Hippocampal formation (tissue), 2 donors: ENCODE data around the gene ZNF256.
A peak's percentile ranks its signal among the peaks of the same experiment; 100 is the strongest.

Source experiments
- DNase-seq, 2 donors: peaks; one replicate each; lab custom pipeline; 2025; lab: John Stamatoyannopoulos, UW

Gene ZNF256

DNA sequence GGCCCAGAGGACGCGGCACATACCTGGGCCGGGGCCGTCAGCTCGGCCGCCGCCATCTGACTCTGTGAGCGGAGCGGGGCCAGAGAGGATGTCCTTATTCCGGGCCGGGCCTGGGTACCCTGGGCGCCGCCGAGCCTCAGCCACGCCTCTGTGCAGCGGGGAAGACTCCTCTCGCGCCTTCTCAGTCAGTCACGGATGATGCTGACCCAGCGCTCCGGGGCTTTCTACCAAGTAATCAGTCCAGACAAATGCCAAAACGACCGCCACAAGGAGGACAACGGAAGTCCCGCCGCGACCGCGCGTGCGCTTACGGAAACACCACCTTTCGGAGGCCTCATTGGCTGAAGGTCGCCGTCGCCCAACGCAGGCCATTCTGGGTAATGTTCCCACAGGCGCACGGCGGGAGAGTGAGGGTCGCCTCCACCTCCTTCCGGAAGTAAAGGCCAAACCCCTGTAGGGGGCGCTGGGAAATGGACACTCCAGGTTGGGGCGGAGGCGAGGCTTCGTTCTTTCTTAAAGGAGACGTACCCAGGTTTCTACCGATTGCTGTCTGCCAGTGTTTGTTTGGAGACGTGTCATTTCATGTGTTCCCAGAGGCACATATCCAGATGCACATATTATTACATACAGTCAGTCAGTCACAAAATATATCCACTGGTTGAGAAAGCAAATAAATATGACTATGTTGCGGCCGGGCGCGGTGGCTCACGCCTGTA, at the start of gene ZNF256:
TSS of gene ZNF256 (minus strand) at position 288 of the 716 bp plus-strand sequence. CDS start at position 56, 232 bp downstream.
- DNase-seq: peak; percentile 90 to 91

GRCh38 chr19:57992841-57993240, 45.3 kb upstream of the ZNF256 start:
- no peak for DNase-seq

- no peak for DNase-seq
Observed at GRCh38 chr19:57978586-57979289, 31.2 kb upstream of the ZNF256 start.

DNA sequence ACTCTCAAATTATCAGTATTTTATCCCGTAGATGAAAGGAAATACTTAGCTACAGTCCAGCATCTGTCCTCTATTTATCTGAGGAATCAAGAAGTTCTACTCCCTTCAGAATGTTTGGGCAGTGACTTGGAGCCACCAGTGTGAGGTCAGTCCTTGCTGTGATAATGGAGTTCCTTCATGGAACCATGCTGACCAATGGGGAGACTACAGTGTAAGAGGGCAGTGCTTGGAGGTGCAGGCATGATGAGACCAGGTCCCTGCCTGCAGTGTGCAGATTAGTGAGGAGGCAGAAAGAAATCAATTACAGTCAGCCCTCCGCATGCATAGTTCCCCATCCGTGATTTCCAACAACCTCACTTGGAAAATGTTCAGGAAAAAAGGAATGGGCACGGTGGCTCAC, 26.9 kb upstream of the ZNF256 start, which contains the start of gene C19orf18:
TSS of gene C19orf18 (minus strand) at position 101 of the 400 bp plus-strand sequence. CDS start 102 bp downstream, outside the sequence.
- no peak for DNase-seq

DNA sequence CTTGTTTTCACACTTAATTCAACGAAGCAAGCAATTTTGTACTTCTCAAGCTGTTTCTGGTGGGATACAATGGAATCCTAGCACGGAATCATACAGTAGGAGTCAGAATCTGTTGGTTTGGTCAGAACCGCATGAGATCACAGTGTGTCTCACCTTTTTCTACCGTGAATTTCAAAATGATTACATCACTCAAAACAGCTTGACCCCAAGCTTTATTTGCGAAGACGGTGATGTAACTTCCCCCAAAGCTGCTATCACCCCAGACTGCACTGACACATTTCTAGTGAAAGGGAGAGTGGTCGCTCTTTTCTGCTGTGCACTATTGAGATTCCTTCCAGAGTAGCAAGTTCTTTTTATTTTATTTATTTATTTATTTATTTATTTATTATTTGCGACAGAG, 17.3 kb upstream of the ZNF256 start:
- DNase-seq: no peak

GRCh38 chr19:57961785-57962184, 14.3 kb upstream of the ZNF256 start:
- no peak for DNase-seq

DNA sequence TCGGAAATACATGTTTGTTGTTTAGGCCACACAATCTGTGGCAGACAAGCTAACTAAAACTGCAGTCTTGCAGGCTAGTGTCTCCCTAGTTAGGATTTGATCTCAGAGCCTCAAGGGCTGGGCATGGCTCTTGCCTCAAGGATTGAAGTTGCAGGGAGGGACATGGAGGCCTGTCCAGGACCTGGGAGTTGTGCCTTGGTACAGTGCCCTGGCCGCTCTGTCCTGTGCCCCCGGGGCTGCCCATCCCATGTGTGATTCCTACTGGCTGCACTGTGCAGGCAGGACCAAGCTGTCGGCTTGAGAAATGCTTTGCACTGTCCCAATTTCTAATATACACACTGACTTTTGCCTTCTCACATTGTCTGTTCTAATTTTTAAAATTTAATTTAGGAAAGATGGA, 7.5 kb upstream of the ZNF256 start:
- DNase-seq: no peak

DNA sequence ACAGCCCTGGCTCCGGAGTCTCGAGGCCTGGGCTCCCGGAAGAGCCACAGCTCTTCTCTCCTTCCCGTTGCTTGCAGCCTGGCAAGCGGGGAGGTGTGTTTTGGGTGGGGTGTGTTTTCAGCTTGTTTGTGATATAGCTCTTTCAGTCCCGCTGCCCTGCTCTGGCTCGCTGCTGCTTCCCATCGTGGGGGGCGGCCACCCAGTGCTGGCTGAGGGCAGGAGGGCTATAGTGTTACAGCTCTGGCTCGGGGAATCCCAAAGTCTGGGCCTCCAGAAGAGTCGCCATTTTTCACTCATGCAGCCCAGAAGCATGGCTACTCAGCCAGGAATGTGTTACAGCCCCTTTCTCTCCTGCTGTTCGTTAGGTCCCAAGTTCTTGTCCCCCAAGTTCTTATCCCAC, 2.2 kb upstream of the ZNF256 start:
- DNase-seq: no peak

DNA sequence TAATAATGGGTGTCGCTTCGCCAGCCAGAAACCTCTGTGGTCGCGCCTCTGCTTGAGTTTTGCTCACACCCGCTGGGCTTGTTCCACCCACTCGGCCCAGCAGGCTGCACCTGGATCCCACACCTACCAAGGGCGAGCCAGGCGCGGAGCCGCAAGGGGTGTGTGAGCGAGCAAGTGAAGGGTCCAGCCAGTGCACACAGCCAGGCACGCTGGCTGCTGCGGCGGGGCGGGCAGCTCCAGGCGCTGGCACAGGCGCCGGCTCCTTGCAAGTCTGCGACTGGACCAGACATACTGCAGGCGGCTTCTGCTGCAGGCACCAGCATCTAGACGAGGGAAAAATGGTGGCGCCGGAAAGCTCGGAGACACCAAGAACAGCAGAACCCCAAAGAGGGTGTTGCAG, 1.8 kb upstream of the ZNF256 start:
- DNase-seq: no peak

- no peak for DNase-seq
Observed at GRCh38 chr19:57947088-57947418, 453 bp downstream of the ZNF256 start.

DNA sequence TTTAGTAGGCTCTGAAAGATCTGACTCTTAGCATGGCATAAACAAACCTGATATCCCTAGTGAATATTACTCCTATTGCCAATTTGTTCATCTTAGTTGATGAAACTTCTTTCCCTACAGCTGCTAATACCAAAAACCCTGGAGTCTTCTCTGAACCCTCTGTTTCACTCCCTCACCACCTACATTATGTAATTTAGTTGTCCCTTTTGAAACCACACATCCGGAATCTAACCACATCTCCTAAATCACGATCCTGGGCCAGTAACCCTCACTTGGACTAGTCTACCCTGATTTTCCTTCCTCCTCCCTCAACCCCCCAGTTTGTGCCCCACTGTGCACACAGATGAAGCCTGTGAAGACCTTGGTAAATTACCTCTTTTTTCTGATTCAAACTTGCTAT, 1.2 kb downstream of the ZNF256 start:
- DNase-seq: no peak

- DNase-seq: no peak
Observed at GRCh38 chr19:57941593-57941992, 5.9 kb downstream of the ZNF256 start.

DNA sequence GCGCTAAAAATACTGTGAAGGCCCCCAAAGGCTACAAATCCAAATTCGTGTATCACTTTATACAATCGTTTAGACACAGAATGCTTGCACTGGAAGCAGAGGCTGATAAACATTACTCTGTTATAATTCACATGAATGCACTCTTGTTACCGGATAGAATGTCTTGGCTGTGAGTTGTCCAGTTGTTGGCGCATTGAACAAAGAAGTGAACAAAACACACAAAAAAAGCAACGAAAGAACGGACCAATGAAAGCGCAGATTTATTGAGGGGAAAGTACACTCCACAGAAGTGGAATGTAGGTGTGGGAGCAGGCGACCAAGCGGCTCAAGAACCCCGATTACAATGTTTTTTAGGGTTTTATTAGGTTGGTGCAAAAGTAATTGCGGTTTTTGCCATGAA, 11.8 kb downstream of the ZNF256 start:
- DNase-seq: peak in 1 of 2 donors; percentile 65

DNA sequence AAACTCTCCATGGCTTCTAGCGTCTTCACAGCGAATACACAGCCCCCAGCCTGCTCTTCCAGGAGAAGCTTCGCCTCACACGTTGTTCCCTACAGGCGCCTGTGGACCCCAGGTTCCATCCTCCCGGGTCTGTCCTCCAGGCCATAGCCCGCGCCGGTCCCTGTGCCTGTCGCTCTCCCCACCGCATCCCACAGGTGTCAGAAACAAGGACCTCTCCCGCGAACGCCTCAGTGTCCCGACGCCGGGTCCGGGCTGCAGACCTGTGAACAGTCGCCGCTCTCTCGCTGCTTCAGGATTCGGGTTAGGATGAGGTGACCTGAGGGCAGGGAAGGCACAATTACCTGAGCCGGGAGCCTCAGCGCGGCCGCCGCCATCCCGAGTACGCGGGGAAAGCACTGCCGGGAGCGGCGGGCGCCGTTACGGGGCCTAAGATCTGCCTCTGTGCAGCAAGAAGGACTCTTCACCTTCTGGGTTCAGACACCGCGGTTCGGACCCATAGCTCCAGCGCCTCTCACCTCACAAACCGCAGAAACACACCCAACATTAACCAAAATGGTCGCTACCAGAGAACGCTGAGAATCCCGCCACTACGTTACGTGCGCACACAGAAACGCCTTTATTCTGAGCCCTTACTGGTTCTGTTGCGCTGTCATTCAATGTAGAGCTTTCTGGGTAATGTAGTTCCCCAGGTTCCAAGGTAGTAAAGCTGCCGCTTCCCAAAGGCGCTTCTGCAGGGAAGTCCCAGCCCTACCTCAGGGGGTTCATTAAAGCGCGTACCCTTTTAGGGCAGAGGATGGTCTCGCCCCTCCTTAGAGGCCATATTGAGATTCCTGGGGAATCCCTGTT, 12.5 kb downstream of the ZNF256 start, which contains the start of gene ZNF418:
TSS of gene ZNF418 (minus strand) at position 583 of the 846 bp plus-strand sequence. CDS start 1,580 bp downstream, outside the sequence.
- peak; percentile 75 to 89 for DNase-seq

- no peak for DNase-seq
Observed at GRCh38 chr19:57927587-57927986, 19.9 kb downstream of the ZNF256 start.

- peak; percentile 81 to 84 for DNase-seq
Observed at GRCh38 chr19:57916168-57916995, 31.1 kb downstream of the ZNF256 start, which contains the start of gene ZNF417. TSS of gene ZNF417 (minus strand) at chr19:57916592. CDS start at chr19:57916411, 181 bp downstream.

- DNase-seq: no peak
Observed at GRCh38 chr19:57914531-57914930, 33.0 kb downstream of the ZNF256 start.

GRCh38 chr19:57907394-57907793, 40.1 kb downstream of the ZNF256 start:
- no peak for DNase-seq

- DNase-seq: no peak
Observed at GRCh38 chr19:57905258-57905657, 42.2 kb downstream of the ZNF256 start.

DNA sequence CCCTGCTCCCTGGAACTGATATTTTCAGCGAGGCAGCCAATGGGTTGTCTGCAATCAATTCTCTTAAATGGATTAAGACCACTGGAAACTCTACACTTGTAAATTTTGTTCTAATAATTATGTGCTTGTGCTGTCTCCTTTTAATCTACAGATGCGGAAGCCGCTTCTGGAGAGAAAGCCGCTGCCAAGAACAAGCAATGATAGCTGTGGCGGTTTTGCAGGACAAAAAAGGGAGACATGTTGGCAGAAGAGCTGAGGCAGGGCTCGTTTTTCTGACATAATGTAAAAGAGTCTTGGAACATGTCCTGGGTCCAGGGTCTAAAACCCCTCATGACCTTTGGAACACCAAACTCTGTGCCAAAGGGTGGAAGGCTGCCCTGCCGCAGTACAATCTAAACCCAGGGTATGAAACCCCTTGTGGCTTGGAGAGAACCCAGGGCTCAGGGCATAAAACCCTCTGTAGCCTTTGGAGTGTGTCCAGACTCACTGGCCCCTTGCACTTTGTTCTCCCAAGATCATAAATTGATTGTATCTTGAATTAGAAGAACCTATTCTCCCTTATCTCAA, 43.8 kb downstream of the ZNF256 start:
- DNase-seq: no peak

DNA sequence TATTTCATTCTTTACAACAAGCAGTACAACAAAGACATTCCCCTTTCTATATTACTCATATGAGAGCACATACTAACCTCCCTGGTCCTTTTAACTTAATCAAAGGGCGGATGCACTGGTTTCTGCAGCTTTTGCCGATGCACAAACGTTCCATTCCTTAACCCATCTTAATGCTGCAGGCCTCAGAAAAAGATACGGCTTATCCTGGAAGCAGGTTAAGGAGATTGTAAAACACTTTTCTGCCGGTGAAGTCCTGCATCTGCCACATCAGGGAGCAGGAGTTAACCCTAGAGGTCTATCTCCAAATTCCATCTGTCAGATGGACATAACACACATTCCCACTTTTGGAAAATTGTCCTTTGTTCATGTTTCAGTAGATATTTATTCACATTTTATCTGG, 47.2 kb downstream of the ZNF256 start:
- DNase-seq: no peak
